ENCODE measurements around the gene PCDHB4. TPM values are rescaled to one million over a fixed set of nuclear protein-coding genes. Genes with fewer than 3 reads are reported as not detected.
"Not testable (repeated sequence)": the region's sequence is repeated elsewhere in the genome, so short reads cannot be mapped to it uniquely, and the experiment has no call there.

PCDHB4 gene
- total RNA-seq, 2 donors from 2014 or later = not detected

DNA sequence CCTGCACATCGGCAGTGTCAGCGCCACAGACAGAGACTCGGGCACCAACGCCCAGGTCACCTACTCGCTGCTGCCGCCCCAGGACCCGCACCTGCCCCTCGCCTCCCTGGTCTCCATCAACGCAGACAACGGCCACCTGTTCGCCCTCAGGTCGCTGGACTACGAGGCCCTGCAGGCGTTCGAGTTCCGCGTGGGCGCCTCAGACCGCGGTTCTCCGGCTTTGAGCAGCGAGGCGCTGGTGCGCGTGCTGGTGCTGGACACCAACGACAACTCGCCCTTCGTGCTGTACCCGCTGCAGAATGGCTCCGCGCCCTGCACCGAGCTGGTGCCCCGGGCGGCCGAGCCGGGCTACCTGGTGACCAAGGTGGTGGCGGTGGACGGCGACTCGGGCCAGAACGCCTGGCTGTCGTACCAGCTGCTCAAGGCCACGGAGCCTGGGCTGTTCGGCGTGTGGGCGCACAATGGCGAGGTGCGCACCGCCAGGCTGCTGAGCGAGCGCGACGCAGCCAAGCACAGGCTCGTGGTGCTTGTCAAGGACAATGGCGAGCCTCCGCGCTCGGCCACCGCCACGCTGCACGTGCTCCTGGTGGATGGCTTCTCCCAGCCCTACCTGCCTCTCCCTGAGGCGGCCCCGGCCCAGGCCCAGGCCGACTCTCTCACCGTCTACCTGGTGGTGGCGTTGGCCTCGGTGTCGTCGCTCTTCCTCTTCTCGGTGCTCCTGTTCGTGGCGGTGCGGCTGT lies 1.9 kb downstream of the PCDHB4 start:
- H3K9me3 Mint-ChIP-seq; H3K27ac Mint-ChIP-seq; ATAC-seq (replicated peaks); H3K4me3 Mint-ChIP-seq; H3K4me1 Mint-ChIP-seq; H3K36me3 Mint-ChIP-seq (ENCODE audit: low read depth): not testable (repeated sequence)
- H3K27me3 Mint-ChIP-seq = peaks cover 13% of the 10 kb centered on the region

DNA sequence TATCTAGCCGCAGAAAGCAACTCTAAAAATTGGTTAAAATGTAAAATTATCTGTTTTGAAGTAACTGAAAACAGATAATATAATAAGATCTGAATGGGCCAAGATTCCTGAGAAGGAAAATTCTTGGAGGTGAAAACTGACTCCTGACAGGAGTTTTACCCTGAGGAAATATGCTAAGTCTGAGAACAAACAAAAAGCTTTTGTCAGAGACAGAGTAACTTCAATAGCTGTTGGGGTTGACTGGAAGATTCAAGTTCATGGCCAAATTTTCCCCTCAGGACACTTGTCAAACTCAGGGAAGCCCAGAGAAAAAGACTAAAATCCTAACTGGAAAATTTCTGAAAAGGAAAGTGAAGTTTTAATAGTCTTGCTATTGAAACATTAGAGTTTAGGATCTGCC lies 5.7 kb downstream of the PCDHB4 start:
- H3K36me3 Mint-ChIP-seq (ENCODE audit: low read depth) = no peaks in the 10 kb centered on the region
- no peak overlapping the region for H3K27ac Mint-ChIP-seq
- H3K4me3 Mint-ChIP-seq = no peak overlapping the region
- H3K4me1 Mint-ChIP-seq = no peaks in the 10 kb centered on the region
- peaks cover 9% of the 10 kb centered on the region for H3K27me3 Mint-ChIP-seq
- no peak for ATAC-seq (replicated peaks)
- peaks cover 2% of the 10 kb centered on the region for H3K9me3 Mint-ChIP-seq

DNA sequence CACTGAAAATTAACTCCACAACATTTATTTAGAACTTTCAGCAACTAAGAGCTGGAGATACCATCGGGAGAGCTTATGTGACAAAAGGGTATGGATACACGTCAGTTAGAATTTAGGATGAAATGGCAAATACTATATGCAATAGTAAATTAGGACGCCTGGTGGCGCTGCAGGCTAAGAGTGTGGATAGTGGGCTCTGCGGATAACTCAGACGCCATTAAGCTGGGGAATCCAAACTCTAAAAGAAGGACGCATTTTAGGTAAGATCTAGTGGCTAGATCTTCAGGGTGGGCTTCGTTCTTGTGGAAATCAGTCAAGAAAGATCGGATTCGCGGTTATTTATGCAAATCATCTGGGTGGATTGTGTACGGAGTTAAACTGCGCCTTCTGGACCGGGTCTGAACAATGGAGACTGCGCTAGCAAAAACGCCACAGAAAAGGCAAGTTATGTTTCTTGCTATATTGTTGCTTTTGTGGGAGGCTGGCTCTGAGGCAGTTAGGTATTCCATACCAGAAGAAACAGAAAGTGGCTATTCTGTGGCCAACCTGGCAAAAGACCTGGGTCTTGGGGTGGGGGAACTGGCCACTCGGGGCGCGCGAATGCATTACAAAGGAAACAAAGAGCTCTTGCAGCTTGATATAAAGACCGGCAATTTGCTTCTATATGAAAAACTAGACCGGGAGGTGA lies 13.6 kb downstream of the PCDHB4 start, which contains the start of gene PCDHB5:
TSS of gene PCDHB5 (plus strand) at position 177 of the 688 bp plus-strand sequence. CDS start at position 406, 229 bp downstream.
- Mint-ChIP-seq H3K36me3 (ENCODE audit: low read depth) (no peaks in the 10 kb centered on the region), H3K9me3 (peaks cover 19% of the 10 kb centered on the region), H3K27ac (no peak within 1 kb of the TSS), H3K27me3 (peaks cover 5% of the 10 kb centered on the region), H3K4me3 (peak within 1 kb of the TSS; percentile 57), H3K4me1 (no peaks in the 10 kb centered on the region)
- no peak for ATAC-seq (replicated peaks)

DNA sequence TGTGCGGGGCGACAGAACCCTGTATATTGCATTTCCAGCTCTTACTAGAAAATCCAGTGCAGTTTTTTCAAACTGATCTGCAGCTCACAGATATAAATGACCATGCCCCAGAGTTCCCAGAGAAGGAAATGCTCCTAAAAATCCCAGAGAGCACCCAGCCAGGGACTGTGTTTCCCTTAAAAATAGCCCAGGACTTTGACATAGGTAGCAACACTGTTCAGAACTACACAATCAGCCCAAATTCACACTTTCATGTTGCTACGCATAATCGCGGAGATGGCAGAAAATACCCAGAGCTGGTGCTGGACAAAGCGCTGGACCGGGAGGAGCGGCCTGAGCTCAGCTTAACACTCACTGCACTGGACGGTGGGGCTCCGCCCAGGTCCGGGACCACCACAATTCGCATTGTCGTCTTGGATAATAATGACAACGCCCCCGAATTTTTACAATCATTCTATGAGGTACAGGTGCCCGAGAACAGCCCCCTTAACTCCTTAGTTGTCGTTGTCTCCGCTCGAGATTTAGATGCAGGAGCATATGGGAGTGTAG lies 14.2 kb downstream of the PCDHB4 start:
- Mint-ChIP-seq H3K27ac (no peak overlapping the region), H3K27me3 (peaks cover 5% of the 10 kb centered on the region), H3K4me3 (peak overlapping the region; percentile 57), H3K4me1 (no peaks in the 10 kb centered on the region), H3K9me3 (peaks cover 19% of the 10 kb centered on the region), H3K36me3 (ENCODE audit: low read depth) (no peaks in the 10 kb centered on the region)
- no peak for ATAC-seq (replicated peaks)

DNA sequence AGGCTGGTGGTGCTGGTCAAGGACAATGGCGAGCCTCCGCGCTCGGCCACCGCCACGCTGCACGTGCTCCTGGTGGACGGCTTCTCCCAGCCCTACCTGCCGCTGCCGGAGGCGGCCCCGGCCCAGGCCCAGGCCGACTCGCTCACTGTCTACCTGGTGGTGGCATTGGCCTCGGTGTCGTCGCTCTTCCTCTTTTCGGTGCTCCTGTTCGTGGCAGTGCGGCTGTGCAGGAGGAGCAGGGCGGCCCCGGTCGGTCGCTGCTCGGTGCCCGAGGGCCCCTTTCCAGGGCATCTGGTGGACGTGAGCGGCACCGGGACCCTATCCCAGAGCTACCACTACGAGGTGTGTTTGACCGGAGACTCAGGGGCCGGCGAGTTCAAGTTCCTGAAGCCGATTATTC lies 15.7 kb downstream of the PCDHB4 start:
- H3K27me3 Mint-ChIP-seq; H3K4me1 Mint-ChIP-seq; H3K27ac Mint-ChIP-seq; ATAC-seq (replicated peaks); H3K4me3 Mint-ChIP-seq; H3K36me3 Mint-ChIP-seq (ENCODE audit: low read depth): not testable (repeated sequence)
- peaks cover 16% of the 10 kb centered on the region for H3K9me3 Mint-ChIP-seq

DNA sequence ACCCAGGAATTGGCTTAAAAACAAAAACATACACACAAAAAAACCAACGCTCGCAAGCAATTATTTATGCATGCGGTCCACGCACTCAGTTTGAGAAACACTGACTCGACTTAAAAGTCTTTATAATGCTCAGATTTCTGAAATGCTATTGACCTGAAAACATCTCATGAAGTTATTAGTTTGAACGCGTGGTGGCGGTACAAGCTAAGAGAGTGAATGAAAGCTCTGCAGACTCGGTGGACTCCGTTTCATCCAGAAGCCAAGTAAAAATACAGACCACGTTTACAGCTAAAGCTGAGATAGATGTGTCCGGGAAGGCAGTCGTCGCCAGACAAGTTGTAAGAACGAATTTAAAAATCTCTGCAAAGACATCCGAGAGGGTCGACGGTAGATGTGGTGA lies 28.2 kb downstream of the PCDHB4 start, which contains the start of gene PCDHB6:
TSS of gene PCDHB6 (plus strand) at position 246 of the 400 bp plus-strand sequence. CDS start 201 bp downstream, outside the sequence.
- Mint-ChIP-seq H3K27ac (no peak within 1 kb of the TSS), H3K36me3 (ENCODE audit: low read depth) (no peaks in the 10 kb centered on the region), H3K9me3 (peaks cover 9% of the 10 kb centered on the region), H3K4me3 (peak within 1 kb of the TSS; percentile 14), H3K27me3 (peaks cover 30% of the 10 kb centered on the region), H3K4me1 (no peaks in the 10 kb centered on the region)
- no peak for ATAC-seq (replicated peaks)

DNA sequence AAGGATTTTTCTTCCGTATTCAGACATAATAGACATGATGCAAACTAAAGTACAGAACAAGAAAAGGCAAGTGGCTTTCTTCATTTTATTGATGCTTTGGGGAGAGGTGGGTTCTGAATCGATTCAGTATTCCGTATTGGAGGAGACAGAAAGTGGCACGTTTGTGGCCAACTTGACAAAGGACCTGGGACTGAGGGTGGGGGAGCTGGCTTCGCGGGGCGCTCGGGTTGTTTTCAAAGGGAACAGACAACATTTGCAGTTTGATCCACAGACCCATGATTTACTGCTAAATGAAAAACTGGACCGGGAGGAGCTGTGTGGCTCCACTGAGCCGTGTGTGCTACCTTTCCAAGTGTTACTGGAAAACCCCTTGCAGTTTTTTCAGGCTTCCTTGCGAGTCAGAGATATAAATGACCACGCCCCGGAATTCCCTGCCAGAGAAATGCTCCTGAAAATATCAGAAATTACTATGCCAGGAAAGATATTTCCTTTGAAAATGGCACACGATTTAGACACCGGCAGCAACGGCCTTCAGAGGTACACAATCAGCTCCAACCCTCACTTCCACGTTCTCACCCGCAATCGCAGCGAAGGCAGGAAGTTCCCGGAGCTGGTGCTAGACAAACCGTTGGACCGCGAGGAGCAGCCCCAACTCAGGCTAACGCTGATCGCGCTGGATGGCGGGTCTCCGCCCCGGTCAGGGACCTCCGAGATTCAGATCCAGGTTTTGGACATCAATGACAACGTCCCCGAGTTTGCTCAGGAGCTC lies 28.8 kb downstream of the PCDHB4 start:
- no peak overlapping the region for H3K27ac Mint-ChIP-seq
- no peaks in the 10 kb centered on the region for H3K36me3 Mint-ChIP-seq (ENCODE audit: low read depth)
- peaks cover 9% of the 10 kb centered on the region for H3K9me3 Mint-ChIP-seq
- ATAC-seq (replicated peaks) = no peak
- peaks cover 27% of the 10 kb centered on the region for H3K27me3 Mint-ChIP-seq
- H3K4me3 Mint-ChIP-seq = peak overlapping the region; percentile 14
- H3K4me1 Mint-ChIP-seq = no peaks in the 10 kb centered on the region

DNA sequence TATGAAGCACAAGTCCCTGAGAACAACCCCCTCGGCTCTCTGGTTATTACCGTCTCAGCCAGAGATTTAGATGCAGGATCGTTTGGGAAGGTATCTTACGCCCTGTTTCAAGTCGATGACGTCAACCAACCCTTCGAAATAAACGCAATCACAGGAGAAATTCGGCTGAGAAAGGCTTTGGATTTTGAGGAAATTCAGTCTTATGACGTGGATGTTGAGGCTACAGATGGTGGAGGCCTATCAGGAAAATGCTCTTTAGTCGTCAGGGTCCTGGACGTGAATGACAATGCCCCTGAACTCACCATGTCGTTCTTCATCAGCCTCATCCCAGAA lies 29.3 kb downstream of the PCDHB4 start:
- H3K27me3 Mint-ChIP-seq = peaks cover 31% of the 10 kb centered on the region
- no peak overlapping the region for H3K4me3 Mint-ChIP-seq
- H3K27ac Mint-ChIP-seq = no peak overlapping the region
- no peaks in the 10 kb centered on the region for H3K36me3 Mint-ChIP-seq (ENCODE audit: low read depth)
- H3K9me3 Mint-ChIP-seq = peaks cover 9% of the 10 kb centered on the region
- no peaks in the 10 kb centered on the region for H3K4me1 Mint-ChIP-seq
- ATAC-seq (replicated peaks) = no peak

DNA sequence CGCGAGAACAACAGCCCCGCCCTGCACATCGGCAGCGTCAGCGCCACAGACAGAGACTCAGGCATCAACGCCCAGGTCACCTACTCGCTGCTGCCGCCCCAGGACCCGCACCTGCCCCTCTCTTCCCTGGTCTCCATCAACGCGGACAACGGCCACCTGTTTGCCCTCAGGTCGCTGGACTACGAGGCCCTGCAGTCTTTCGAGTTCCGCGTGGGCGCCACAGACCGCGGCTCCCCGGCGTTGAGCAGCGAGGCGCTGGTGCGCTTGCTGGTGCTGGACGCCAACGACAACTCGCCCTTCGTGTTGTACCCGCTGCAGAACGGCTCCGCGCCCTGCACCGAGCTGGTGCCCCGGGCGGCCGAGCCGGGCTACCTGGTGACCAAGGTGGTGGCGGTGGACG lies 30.0 kb downstream of the PCDHB4 start:
- H3K4me1 Mint-ChIP-seq; H3K27ac Mint-ChIP-seq; H3K4me3 Mint-ChIP-seq; ATAC-seq (replicated peaks); H3K9me3 Mint-ChIP-seq; H3K36me3 Mint-ChIP-seq (ENCODE audit: low read depth): not testable (repeated sequence)
- peaks cover 35% of the 10 kb centered on the region for H3K27me3 Mint-ChIP-seq

DNA sequence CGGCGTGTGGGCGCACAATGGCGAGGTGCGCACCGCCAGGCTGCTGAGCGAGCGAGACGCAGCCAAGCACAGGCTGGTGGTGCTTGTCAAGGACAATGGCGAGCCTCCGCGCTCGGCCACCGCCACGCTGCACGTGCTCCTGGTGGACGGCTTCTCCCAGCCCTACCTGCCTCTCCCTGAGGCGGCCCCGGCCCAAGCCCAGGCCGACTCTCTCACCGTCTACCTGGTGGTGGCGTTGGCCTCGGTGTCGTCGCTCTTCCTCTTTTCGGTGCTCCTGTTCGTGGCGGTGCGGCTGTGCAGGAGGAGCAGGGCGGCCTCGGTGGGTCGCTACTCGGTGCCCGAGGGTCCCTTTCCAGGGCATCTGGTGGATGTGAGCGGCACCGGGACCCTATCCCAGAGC lies 30.5 kb downstream of the PCDHB4 start:
- peaks cover 38% of the 10 kb centered on the region for H3K27me3 Mint-ChIP-seq
- not testable (repeated sequence) for H3K27ac Mint-ChIP-seq; H3K4me1 Mint-ChIP-seq; H3K9me3 Mint-ChIP-seq; H3K36me3 Mint-ChIP-seq (ENCODE audit: low read depth); H3K4me3 Mint-ChIP-seq; ATAC-seq (replicated peaks)

DNA sequence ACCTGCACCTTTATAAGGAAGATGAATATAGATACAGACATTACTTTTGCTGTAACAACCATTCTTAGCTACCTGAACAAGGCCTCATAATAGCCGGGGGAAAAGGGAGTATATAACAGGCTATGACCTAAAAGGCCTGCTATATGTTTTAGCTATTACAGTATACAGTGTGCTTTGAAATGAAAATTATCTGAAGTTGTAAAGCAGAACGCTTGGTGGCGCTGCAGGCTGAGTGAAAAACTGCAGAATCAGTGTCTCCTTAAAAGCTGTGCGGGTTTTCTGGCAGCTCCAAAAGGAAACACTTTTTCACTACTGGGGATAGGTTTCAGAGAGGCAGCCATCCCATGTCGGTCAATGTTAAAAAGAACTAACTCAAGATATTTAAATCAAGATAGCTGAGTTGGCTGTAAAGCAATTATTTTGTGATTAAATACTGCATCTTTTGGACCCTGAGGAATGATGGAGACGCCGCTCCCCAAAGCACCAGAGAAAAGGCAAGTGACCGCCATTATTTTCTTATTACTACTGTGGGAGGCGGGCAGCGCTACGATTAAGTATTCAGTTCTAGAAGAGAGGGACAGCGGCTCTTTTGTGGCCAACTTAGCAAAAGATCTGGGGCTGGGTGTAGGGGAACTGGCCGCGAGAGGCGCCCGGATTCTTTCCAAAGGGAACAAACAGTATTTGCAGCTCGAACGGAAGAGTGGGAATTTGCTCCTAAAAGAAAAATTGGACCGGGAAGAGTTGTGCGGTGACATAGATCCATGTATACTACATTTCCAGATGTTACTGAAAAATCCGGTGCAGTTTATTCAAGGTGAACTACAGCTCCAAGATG lies 34.1 kb downstream of the PCDHB4 start:
- ATAC-seq (replicated peaks) = no peak
- Mint-ChIP-seq H3K27me3 (peaks cover 41% of the 10 kb centered on the region), H3K4me1 (no peaks in the 10 kb centered on the region), H3K9me3 (peaks cover 7% of the 10 kb centered on the region), H3K27ac (no peak overlapping the region), H3K36me3 (ENCODE audit: low read depth) (no peaks in the 10 kb centered on the region), H3K4me3 (no peak overlapping the region)

DNA sequence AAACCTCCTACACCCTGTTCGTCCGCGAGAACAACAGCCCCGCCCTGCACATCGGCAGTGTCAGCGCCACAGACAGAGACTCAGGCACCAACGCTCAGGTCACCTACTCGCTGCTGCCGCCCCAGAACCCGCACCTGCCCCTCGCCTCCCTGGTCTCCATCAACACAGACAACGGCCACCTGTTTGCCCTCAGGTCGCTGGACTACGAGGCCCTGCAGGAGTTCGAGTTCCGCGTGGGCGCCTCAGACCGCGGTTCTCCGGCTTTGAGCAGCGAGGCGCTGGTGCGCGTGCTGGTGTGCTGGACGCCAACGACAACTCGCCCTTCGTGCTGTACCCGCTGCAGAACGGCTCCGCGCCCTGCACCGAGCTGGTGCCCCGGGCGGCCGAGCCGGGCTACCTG lies 35.7 kb downstream of the PCDHB4 start:
- H3K4me1 Mint-ChIP-seq; H3K4me3 Mint-ChIP-seq; H3K9me3 Mint-ChIP-seq; H3K36me3 Mint-ChIP-seq (ENCODE audit: low read depth); H3K27ac Mint-ChIP-seq; ATAC-seq (replicated peaks): not testable (repeated sequence)
- H3K27me3 Mint-ChIP-seq = peaks cover 40% of the 10 kb centered on the region

DNA sequence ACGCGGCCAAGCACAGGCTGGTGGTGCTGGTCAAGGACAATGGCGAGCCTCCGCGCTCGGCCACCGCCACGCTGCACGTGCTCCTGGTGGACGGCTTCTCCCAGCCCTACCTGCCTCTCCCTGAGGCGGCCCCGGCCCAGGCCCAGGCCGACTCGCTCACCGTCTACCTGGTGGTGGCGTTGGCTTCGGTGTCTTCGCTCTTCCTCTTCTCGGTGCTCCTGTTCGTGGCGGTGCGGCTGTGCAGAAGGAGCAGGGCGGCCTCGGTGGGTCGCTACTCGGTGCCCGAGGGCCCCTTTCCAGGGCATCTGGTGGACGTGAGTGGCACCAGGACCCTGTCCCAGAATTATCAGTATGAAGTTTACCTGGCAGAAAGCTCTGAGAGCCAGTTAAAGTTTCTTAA lies 36.3 kb downstream of the PCDHB4 start:
- H3K36me3 Mint-ChIP-seq (ENCODE audit: low read depth); H3K9me3 Mint-ChIP-seq; H3K27ac Mint-ChIP-seq; ATAC-seq (replicated peaks); H3K4me1 Mint-ChIP-seq; H3K4me3 Mint-ChIP-seq: not testable (repeated sequence)
- H3K27me3 Mint-ChIP-seq = peaks cover 37% of the 10 kb centered on the region

Measured in activated T-helper 17 cell treated with anti-CD3 and anti-CD28 coated beads, Interleukin-2, amount 50 U/mL, for 72 hours (primary cell).